NCI-H510A (cell line): ENCODE results near the gene SULT1A2.
"Not testable (repeated sequence)": the region's sequence is repeated elsewhere in the genome, so short reads cannot be mapped to it uniquely, and the experiment has no call there.

Experiments
- DNase-seq: peaks from one replicate; lab custom pipeline; 2025; lab: John Stamatoyannopoulos, UW

Gene SULT1A2

DNA sequence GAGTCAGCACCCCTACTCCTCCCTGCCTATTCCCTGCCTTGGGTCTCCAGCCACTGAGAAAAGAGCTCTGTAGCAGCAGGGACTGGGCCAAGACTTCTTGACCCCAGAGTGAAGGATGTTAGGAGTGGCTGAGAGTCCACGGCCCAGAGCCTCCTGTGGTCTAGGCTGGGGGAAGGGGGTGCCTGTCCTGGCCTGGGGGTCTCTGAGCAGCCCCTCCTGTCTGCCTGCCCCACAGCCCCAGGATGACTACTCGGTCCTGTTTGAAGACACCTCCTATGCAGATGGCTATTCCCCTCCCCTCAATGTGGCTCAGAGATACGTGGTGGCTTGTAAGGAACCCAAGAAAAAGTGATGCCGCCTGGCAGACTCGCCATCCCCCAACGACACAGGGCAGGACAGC, 5.5 kb downstream of the SULT1A2 start:
- no peak for DNase-seq

DNA sequence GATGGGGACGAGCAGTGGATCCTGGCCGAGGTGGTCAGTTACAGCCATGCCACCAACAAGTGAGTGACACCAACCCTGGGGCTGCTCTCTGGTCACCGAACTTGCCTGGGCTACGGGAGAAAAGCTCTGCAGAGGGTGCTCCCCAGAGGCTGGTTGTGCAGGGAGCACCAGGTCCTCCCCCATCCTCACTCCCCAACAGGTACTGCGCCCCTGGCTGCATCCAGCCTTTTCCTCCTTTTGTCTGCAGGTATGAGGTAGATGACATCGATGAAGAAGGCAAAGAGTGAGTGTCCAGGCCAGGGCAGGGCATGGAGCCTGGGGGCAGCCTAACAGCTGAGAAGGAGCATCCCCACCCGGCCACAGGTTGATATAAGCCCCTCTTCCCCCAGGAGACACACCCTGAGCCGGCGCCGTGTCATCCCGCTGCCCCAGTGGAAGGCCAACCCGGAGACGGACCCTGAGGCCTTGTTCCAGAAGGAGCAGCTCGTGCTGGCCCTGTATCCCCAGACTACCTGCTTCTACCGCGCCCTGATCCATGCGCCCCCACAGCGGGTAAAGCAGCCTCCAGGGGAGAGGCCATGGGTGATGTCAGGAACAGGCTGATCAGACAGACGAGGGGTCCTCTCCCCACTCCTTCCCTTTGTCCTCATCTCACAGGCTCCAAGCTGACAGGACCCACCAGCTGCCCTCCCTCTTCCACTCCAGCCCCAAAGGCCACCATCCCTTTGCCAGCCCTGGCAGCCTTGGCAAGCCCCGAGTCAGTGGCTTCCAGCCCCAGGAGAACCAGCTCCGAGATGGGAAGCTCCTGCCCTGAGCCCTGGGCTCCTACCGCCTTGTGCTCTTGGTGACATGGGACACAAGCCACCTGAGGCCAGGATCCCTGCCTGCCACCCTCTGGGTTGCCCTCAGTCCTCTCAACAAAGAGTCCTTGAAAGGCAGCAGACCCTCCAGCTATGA, 6.2 kb downstream of the SULT1A2 start:
- DNase-seq: no peak

DNA sequence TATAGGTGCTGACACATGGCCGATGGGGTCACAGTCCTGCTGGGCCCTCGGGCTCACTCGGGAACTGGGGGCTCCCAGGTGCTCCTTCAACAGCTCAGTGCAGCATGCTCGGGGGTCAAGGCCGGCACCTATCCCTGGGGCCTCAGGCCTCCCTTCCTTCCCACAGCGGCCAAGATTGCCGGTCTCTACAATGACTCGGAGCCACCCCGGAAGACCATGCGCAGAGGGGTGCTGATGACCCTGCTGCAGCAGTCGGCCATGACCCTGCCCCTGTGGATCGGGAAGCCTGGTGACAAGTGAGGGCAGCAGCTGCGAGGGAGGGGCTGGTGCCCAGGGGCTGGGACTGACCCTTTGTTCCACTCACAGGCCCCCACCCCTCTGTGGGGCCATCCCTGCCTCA, 6.9 kb downstream of the SULT1A2 start:
- DNase-seq: no peak

DNA sequence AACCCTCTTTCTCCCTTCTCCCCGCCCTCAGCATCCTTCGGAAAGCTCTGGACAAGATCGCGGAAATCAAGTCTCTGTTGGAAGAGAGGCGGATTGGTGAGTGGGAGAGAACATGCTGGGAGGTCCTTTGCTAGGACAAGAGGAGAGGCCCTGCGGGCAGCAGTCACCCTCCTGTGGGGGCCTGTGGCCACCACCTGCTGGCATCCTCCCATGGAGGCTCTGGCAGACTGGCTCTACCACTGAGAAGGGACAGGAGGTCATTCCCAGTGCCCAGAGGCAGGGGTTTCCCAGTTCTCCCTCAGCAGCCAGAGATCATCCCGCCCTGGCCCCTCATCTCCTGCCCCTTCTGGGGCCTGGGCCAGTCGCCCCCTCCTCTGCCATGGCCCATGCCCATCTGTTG, 7.8 kb downstream of the SULT1A2 start:
- DNase-seq: no peak

DNA sequence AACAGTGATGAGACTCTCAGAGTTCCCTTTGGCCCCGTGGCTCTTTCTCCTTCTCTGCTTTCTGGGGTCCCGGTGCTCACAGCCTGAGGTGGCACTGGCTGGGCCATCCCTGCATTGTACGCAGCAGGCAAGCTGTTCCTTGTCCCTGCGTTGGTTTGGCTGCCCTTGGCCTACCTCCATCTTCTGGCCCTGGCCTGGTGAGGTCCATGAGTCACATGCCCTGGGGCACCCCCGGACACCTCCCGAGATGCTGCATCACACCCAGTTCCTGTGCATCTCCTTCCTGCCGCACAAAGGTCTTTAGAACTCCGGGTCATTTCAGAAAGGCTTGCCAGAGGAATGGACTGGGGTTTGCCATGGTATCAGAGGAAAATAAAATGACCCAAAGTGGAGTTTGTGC, 9.5 kb downstream of the SULT1A2 start:
- no peak for DNase-seq

DNA sequence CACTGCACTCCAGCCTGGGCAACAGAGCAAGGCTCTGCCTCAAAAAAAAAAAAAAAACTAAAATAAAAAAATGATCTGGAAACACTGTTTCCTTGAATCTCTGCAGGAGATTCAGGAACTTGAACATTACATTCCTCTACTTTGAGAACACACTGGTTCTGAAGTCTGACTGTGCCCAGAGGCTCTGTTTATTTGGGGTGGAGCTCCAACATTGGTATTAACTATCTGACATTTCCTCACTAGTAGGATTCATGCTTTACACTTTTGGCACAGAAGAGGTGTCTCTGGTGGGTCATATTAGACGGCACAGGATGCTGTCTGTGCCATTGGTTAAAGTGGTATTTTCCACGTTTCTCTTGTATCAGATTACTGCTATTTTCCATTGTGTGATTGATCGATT, 10.4 kb downstream of the SULT1A2 start:
- no peak for DNase-seq

DNA sequence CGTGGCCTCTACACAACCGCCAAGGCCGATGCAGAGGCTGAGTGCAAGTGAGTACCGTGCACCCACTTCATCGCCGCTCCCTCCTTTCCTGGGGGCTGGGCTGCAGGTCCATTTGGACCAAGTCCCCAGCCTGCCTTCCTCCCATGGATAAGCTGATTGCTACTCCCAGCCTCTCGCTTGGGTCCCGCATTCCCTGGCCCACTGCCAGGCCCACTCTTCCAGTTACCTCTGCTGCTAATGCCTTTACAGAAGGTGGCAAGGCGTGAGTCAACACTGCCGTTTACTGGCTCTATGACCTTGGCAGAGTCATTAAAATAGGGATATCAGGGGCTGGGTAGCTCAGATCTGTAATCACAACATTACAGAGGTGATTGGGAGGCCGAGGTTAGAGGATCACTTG, 11.2 kb downstream of the SULT1A2 start:
- DNase-seq: no peak

DNA sequence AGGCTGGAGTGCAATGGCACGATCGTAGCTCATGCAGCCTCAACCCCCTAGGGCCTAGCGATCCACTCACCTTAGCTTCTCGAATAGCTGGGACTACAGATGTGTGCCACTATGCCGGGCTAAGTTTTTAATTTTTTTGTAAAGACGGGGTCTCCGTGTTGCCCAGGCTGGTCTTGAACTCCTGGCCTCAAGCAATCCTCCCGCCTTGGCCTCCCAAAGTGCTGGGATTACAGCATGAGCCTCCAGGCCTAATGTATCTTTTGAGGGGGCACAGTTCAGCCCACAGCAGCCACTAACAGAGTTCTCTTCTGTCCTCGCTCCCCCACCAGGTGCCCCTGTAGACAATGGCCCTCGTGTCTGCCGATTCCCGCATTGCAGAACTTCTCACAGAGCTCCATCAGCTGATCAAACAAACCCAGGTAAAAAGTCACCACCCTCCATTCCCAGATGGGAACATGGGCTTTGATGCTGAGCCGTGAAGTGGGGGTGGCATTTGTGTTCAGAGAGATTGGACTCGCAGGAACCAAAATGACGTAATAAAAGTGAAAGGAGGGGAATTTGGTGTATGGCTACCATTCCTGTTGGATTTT, 16.0 kb downstream of the SULT1A2 start:
- no peak for DNase-seq

DNA sequence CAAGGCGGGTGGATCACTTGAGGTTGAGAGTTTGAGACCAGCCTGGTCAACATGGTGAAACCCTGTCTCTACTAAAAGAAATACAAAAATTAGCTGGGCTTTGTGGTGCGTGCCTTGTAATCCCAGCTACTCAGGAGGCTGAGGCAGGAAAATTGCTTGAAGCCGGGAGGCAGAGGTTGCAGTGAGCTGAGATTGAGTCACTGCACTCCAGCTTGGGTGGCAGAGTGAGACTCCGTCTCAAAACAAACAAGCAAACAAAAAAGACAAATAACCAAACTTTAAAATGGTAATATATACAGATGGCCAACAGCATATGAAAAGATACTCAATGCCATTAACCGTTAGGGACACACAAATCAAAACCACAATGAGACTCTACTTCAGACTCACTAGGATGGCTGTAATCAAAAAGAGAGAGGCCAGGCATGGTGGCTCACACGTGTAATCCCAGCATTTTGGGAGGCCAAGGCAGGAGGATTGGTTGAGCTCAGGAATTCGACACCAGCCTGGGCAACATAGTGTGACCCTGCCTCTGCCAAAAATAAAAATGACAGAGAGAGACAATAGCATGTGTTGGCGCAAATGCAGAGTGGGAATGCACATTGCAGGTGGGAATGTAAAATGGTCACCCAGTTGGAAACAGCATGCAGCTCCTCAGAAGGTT, 21.3 kb downstream of the SULT1A2 start:
- DNase-seq: no peak

DNA sequence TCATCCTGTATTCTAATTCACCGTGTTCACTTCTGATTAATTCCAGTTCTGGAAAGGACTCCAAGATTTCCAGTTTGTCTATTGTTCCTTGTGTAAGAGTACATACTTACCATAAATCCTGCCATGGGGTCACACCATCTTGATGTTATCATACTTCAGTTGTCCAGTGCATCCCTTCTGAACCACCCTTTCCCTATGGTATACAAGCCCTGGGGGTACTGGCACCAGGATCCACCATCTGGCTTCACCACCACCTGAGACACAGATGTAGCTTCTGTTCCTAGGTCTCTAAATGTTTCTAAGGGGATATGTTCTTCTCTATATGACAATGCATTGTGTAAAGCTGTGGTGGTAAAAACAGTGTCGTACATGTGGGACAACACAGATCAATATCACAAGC, 21.9 kb downstream of the SULT1A2 start:
- DNase-seq: no peak

- DNase-seq: no peak
These were observed 22.8 kb downstream of the SULT1A2 start for GRCh38 chr16:28573738-28574718.

- DNase-seq: no peak
These were observed 23.9 kb downstream of the SULT1A2 start for GRCh38 chr16:28572696-28573510.

GRCh38 chr16:28569968-28570752, 26.7 kb downstream of the SULT1A2 start:
- no peak for DNase-seq

- DNase-seq: no peak
These were observed 27.8 kb downstream of the SULT1A2 start for GRCh38 chr16:28569021-28569420.

GRCh38 chr16:28567292-28567691, 29.6 kb downstream of the SULT1A2 start:
- no peak for DNase-seq

- DNase-seq: not testable (repeated sequence)
These were observed 30.5 kb downstream of the SULT1A2 start for GRCh38 chr16:28566233-28566925.

- DNase-seq: no peak
These were observed 33.6 kb downstream of the SULT1A2 start for GRCh38 chr16:28563218-28563617.

DNA sequence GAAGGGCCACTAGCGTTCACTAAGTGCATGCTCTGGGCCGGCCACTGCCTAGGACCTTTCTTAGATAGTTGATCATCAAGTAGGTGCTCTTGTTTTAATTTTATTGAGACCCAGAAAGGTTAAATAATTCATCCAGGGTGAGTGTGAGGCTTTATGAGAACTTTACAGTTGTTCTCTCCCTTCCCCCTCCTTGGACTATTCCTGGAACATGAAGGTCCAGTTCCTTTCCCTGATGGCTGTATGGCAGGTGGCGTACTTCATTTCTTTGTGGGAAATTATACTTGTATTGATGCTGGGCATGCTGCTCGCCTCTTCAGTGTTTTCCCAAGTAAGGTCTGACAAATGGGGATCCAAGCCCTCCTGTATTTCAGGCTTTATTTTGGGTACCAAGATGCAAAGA, 34.7 kb downstream of the SULT1A2 start:
- no peak for DNase-seq

- no peak for DNase-seq
These were observed 35.2 kb downstream of the SULT1A2 start for GRCh38 chr16:28561557-28562187.
